HepG2 (cell line): ENCODE results near the gene OXSM. TPM values are rescaled to one million over a fixed set of nuclear protein-coding genes. Genes with fewer than 3 reads are reported as not detected.

Experiments
- BHLHE40 ChIP-seq: IDR thresholded peaks from 2 replicates; pipeline ENCODE4 v1.6.1; 2011; ENCODE audit warnings: low read length, improper control_type of control experiment
- FOXP1 ChIP-seq, 2 experiments: fragments of 450-650 bp in 1 of 2; IDR thresholded peaks; 2 replicates each; pipeline ENCODE4 v1.6.1; 2017 to 2018; ENCODE audit warnings: antibody characterized with exemption in 1 of 2
- KAT2B ChIP-seq: fragments of 150-350 bp; IDR thresholded peaks from 2 replicates; pipeline ENCODE4 v1.6.1; 2014; ENCODE audit warnings: low read depth, low read length, borderline replicate concordance
- MEIS1 ChIP-seq: sonication (generic); formaldehyde crosslinking; IDR thresholded peaks from 2 replicates; pipeline ENCODE4 v1.9.0; 2021; ENCODE audit warnings: mild to moderate bottlenecking, missing genetic modification reagents, moderate library complexity, borderline replicate concordance
- PHB2 ChIP-seq: fragments of 450-650 bp; IDR thresholded peaks from 2 replicates; pipeline ENCODE4 v1.6.1; 2018; ENCODE audit not compliant: partially characterized antibody
- RFXANK ChIP-seq: IDR thresholded peaks from 2 replicates; pipeline ENCODE4 v1.6.1; 2016
- ZBTB1 ChIP-seq: sonication (generic); formaldehyde crosslinking; IDR thresholded peaks from 2 replicates; pipeline ENCODE4 v1.4.0; 2020; ENCODE audit warnings: missing genetic modification reagents, borderline replicate concordance
- ZBTB7B ChIP-seq: sonication (generic); formaldehyde crosslinking; IDR thresholded peaks from 2 replicates; pipeline ENCODE4 v1.4.0; 2020; ENCODE audit warnings: missing genetic modification reagents
- ZFP1 ChIP-seq: IDR thresholded peaks from 2 replicates; pipeline ENCODE4 v1.6.1; 2016
- ZFX ChIP-seq: sonication (generic); formaldehyde crosslinking; IDR thresholded peaks from 2 replicates; pipeline ENCODE4 v1.4.0; 2020; ENCODE audit warnings: mild to moderate bottlenecking, low read depth, missing genetic modification reagents, moderate library complexity
- ZNF292 ChIP-seq: sonication (generic); formaldehyde crosslinking; IDR thresholded peaks from 2 replicates; pipeline ENCODE4 v1.8.1; 2022; ENCODE audit warnings: mild to moderate bottlenecking, low read depth, missing genetic modification reagents, borderline replicate concordance
- ZNF337 ChIP-seq: sonication (generic); formaldehyde crosslinking; IDR thresholded peaks from 2 replicates; pipeline ENCODE4 v1.5.1; 2020; ENCODE audit warnings: missing genetic modification reagents, low read depth, mild to moderate bottlenecking, borderline replicate concordance
- ZNF350 ChIP-seq: sonication (generic); formaldehyde crosslinking; IDR thresholded peaks from 2 replicates; pipeline ENCODE4 v1.4.0; 2020; ENCODE audit warnings: mild to moderate bottlenecking, low read depth, missing genetic modification reagents, borderline replicate concordance
- ZNF510 ChIP-seq: sonication (generic); formaldehyde crosslinking; IDR thresholded peaks from 2 replicates; pipeline ENCODE4 v1.4.0; 2020; ENCODE audit warnings: low read depth, mild to moderate bottlenecking, missing genetic modification reagents
- ZNF660 ChIP-seq: sonication (generic); formaldehyde crosslinking; IDR thresholded peaks from 2 replicates; pipeline ENCODE4 v1.5.1; 2020; ENCODE audit warnings: mild to moderate bottlenecking, low read depth, missing genetic modification reagents, borderline replicate concordance
- ZNF781 ChIP-seq: sonication (generic); formaldehyde crosslinking; IDR thresholded peaks from 2 replicates; pipeline ENCODE4 v1.5.1; 2020; ENCODE audit warnings: borderline replicate concordance, mild to moderate bottlenecking, missing genetic modification reagents; ENCODE audit errors: not compliant biosample characterization
- polyA plus RNA-seq, 8 experiments: library from polyadenylated mRNA; depleted of rRNA in 3 of 8; stranded (reverse) in 7 of 8; unstranded in 1 of 8; fragments of >200 nt; fragmentation: Illumina TruSeq in 4 of 8; extraction: Trizol in 4 of 8; gene quantifications; 2 replicates each; pipeline versions ENCODE4 v1.2.1 to v1.2.3, GENCODE V29; 2011 to 2016; ENCODE audit warnings: low read depth in 4 of 8, missing spikeins in 1 of 8, mixed read lengths in 1 of 8; ENCODE audit not compliant: insufficient read depth in 1 of 8
- total RNA-seq, 5 experiments: library from RNA; depleted of rRNA; stranded (reverse); fragments of >200 nt; fragmentation: Illumina TruSeq; extraction: Trizol; gene quantifications; 2 replicates each; pipeline ENCODE4 v1.2.3, GENCODE V29; 2016; ENCODE audit warnings: low read depth in 1 of 5
- TF ChIP-seq, protein P1 (sequence below): sonication (generic); formaldehyde crosslinking; IDR thresholded peaks from 2 replicates; pipeline ENCODE4 v1.4.0; 2020; ENCODE audit warnings: missing genetic modification reagents
- TF ChIP-seq, protein P2 (sequence below): sonication (generic); formaldehyde crosslinking; IDR thresholded peaks from 2 replicates; pipeline ENCODE4 v1.4.0; 2020; ENCODE audit warnings: missing genetic modification reagents, borderline replicate concordance

Gene OXSM
- total and polyA plus RNA-seq, 2 of the 13 experiments (the other 11 are each of a cell fraction or from before 2014, with no cell fraction given), result 18.2 to 34.4 TPM

DNA sequence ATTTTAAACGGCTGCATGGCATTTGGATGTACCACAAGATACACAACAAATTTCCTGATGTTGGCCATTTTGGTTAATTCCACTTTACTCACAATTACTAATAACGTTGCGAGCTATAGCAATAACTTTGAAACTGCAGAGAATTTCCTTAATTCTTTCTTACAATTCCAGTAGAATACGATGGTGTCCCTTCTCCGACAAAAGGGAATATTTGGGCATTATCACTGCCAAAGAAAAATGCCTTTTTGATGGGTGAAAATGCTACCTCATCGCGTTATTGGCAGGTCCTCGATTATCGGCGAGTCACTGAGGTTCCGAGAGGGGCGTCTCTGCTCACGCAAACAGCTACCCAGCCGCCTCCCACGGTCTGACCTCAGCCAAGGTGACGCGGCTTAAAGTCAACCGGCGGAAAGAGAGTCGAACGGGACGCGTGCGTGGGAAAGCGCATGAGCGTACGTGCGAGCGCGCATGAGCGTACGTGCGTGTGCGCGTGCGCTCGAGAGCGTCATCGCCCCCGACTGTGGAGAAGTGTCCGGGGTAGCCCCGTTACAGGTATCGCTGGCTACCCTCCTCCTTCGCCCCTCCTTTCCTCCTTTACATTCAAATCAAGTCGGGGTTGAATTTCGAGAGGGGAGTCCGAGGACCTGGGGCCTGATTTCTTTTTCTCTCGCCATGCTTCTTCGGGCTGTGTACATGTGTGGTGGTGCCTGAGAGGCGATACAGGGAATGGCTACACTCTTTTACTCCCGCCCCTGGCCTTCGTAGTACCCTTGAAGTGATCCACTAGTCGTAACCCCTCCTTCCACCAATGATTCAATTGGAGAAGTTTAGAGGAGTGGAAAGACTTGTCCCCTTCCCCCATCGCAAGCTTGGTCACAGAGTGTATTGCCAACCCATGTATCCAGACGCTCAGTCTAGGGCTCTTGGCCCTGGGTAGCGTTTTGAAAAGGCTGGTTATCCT, at the start of gene OXSM (continued):
- peak; percentile 48 for TF ChIP-seq MEIS1 (CRISPR knock-in tag)
- TF ChIP-seq ZNF660 (CRISPR knock-in tag), result no peak
- peak; percentile 77 for TF ChIP-seq ZFX (CRISPR knock-in tag)
- TF ChIP-seq, protein P1, sequence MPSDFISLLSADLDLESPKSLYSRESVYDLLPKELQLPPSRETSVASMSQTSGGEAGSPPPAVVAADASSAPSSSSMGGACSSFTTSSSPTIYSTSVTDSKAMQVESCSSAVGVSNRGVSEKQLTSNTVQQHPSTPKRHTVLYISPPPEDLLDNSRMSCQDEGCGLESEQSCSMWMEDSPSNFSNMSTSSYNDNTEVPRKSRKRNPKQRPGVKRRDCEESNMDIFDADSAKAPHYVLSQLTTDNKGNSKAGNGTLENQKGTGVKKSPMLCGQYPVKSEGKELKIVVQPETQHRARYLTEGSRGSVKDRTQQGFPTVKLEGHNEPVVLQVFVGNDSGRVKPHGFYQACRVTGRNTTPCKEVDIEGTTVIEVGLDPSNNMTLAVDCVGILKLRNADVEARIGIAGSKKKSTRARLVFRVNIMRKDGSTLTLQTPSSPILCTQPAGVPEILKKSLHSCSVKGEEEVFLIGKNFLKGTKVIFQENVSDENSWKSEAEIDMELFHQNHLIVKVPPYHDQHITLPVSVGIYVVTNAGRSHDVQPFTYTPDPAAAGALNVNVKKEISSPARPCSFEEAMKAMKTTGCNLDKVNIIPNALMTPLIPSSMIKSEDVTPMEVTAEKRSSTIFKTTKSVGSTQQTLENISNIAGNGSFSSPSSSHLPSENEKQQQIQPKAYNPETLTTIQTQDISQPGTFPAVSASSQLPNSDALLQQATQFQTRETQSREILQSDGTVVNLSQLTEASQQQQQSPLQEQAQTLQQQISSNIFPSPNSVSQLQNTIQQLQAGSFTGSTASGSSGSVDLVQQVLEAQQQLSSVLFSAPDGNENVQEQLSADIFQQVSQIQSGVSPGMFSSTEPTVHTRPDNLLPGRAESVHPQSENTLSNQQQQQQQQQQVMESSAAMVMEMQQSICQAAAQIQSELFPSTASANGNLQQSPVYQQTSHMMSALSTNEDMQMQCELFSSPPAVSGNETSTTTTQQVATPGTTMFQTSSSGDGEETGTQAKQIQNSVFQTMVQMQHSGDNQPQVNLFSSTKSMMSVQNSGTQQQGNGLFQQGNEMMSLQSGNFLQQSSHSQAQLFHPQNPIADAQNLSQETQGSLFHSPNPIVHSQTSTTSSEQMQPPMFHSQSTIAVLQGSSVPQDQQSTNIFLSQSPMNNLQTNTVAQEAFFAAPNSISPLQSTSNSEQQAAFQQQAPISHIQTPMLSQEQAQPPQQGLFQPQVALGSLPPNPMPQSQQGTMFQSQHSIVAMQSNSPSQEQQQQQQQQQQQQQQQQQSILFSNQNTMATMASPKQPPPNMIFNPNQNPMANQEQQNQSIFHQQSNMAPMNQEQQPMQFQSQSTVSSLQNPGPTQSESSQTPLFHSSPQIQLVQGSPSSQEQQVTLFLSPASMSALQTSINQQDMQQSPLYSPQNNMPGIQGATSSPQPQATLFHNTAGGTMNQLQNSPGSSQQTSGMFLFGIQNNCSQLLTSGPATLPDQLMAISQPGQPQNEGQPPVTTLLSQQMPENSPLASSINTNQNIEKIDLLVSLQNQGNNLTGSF, result no peak
- no peak for TF ChIP-seq PHB2
- TF ChIP-seq ZNF350 (CRISPR knock-in tag), result peak; percentile 79
- peak; percentile 65 for TF ChIP-seq ZNF781 (CRISPR knock-in tag)
- no peak for TF ChIP-seq ZBTB1
- TF ChIP-seq ZNF510 (CRISPR knock-in tag), result 0 out of 2 replicates have a peak, but pooled peaks have one; percentile 41
- TF ChIP-seq, protein P2, sequence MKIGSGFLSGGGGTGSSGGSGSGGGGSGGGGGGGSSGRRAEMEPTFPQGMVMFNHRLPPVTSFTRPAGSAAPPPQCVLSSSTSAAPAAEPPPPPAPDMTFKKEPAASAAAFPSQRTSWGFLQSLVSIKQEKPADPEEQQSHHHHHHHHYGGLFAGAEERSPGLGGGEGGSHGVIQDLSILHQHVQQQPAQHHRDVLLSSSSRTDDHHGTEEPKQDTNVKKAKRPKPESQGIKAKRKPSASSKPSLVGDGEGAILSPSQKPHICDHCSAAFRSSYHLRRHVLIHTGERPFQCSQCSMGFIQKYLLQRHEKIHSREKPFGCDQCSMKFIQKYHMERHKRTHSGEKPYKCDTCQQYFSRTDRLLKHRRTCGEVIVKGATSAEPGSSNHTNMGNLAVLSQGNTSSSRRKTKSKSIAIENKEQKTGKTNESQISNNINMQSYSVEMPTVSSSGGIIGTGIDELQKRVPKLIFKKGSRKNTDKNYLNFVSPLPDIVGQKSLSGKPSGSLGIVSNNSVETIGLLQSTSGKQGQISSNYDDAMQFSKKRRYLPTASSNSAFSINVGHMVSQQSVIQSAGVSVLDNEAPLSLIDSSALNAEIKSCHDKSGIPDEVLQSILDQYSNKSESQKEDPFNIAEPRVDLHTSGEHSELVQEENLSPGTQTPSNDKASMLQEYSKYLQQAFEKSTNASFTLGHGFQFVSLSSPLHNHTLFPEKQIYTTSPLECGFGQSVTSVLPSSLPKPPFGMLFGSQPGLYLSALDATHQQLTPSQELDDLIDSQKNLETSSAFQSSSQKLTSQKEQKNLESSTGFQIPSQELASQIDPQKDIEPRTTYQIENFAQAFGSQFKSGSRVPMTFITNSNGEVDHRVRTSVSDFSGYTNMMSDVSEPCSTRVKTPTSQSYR (CRISPR knock-in tag), result no peak
- TF ChIP-seq FOXP1 (IDR thresholded peaks at IDR 0.05), result no peak
- 0 out of 2 replicates have a peak, but pooled peaks have one; percentile 6 for TF ChIP-seq FOXP1 (CRISPR knock-in tag; IDR thresholded peaks at IDR 0.05)
- TF ChIP-seq RFXANK, result no peak
- peak; percentile 62; the same call in 1 of the 2 replicates for TF ChIP-seq ZBTB7B
- TF ChIP-seq ZNF337, result no peak
- no peak for TF ChIP-seq KAT2B
- TF ChIP-seq ZNF292 (CRISPR knock-in tag), result peak; percentile 84; the same call in 1 of the 2 replicates
- peak; percentile 79 for TF ChIP-seq BHLHE40
- peak; percentile 59; the same call in 1 of the 2 replicates for TF ChIP-seq ZFP1 (CRISPR knock-in tag)
